Brain microvascular endothelial cell (primary cell): Measurements from ENCODE around the gene BPTF.

Experiments used
- DNase-seq: peaks from one replicate; pipeline ENCODE4 v3.0.0-alpha.2; 2020
- H3K27ac ChIP-seq: fragments of 250-450 bp; sonication (Bioruptor Pico); 2 replicates; pipeline ENCODE4 v1.5.1; 2020; ENCODE audit warnings: mild to moderate bottlenecking, moderate library complexity
- H3K27me3 ChIP-seq: fragments of 250-450 bp; sonication (Bioruptor Pico); replicated peaks from 2 replicates; pipeline ENCODE4 v1.5.1; 2020; ENCODE audit warnings: mild to moderate bottlenecking
- H3K36me3 ChIP-seq: fragments of 250-450 bp; sonication (Bioruptor Pico); replicated peaks from 2 replicates; pipeline ENCODE4 v1.5.1; 2020; ENCODE audit warnings: mild to moderate bottlenecking
- H3K4me3 ChIP-seq: 2 replicates; pipeline ENCODE4 v1.5.1; 2011; ENCODE audit warnings: low read depth, mild to moderate bottlenecking, control low read depth, low read length, moderate library complexity
- CTCF ChIP-seq: IDR thresholded peaks from 2 replicates; pipeline ENCODE4 v1.5.1; 2011; ENCODE audit warnings: low read depth, mild to moderate bottlenecking, moderate library complexity, low read length, control low read depth, inconsistent platforms; ENCODE audit errors: missing control alignments
- in situ Hi-C: cut with HindIII; loops from 2 replicates; pipeline ENCODE4 v1.10.0; 2017; ENCODE audit warnings: low sequenced_read_pairs, low pct_ligation_motif_present

Gene BPTF

DNA sequence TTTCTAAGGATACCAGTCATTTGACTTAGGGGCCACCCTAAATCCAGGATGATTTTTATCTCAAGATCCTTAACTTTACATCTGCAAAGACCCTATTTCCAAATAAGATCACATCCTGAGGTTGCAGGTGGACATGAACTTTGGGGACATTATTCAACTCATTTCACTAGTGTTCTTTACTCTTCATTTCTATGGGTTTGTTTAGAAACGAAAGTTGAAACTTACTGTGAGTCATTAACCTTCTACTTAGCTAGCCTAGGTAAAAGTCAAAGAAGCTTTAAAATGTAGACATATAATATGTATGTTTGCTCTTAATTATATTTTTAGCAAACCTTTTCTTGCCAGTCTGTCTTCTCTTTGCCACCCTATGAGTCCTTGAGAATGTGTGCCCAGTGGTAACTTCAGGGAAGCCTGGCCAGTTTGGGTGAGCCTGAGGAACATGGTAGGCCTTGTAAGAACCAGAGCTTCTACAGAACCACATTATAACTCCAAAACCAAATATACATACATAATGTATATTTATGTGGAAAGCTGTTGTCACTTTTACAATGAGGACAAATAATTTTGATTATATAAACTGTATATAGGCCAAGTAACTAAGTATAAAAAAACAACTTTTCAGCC, 38.4 kb downstream of the BPTF start:
- Histone ChIP-seq H3K27ac (no peak overlapping the region), H3K27me3 (no peaks in the 10 kb centered on the region), H3K4me3 (no peak overlapping the region), H3K36me3 (no peaks in the 10 kb centered on the region)
- in situ Hi-C loops: no loop called here
- no peak for TF ChIP-seq CTCF
- no peak for DNase-seq

GRCh38 chr17:67865438-67865837, 40.1 kb downstream of the BPTF start:
- Histone ChIP-seq H3K36me3 (no peaks in the 10 kb centered on the region), H3K4me3 (no peak overlapping the region), H3K27ac (no peak overlapping the region), H3K27me3 (no peaks in the 10 kb centered on the region)
- TF ChIP-seq CTCF: no peak
- DNase-seq: no peak
- in situ Hi-C loops: no loop called here

DNA sequence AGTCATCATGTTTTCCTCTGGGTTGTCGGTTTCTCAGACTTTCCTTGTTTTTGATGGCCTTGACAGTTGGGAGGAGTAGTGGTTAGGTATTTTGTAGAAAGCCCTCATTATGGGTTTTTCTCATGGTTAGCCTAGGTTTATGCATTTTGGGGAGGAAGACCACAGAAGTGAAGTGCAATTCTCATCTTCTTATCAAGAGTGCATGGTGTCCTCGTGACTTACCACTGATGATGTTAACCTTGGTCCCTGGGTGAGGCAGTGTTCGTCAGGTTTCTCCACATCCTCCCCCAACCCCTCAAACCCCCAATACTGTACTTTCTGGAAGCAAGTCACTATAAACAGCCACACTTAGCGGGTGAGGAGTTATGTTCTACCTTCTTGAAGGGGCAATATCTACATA, 42.3 kb downstream of the BPTF start:
- Histone ChIP-seq H3K4me3 (no peak overlapping the region), H3K36me3 (no peaks in the 10 kb centered on the region), H3K27ac (no peak overlapping the region), H3K27me3 (no peaks in the 10 kb centered on the region)
- TF ChIP-seq CTCF: no peak
- in situ Hi-C loops: no loop called here
- no peak for DNase-seq

GRCh38 chr17:67868176-67868575, 42.9 kb downstream of the BPTF start:
- H3K27ac ChIP-seq: no peak overlapping the region
- in situ Hi-C loops: no loop called here

GRCh38 chr17:67879662-67880061, 54.4 kb downstream of the BPTF start:
- no peak overlapping the region for H3K4me3 ChIP-seq
- in situ Hi-C loops: no loop called here
- TF ChIP-seq CTCF: no peak
- no peaks in the 10 kb centered on the region for H3K27me3 ChIP-seq
- no peak for DNase-seq
- no peak overlapping the region for H3K27ac ChIP-seq
- peaks cover 2% of the 10 kb centered on the region for H3K36me3 ChIP-seq

More at GRCh38 chr17:67868176-67868575, 42.9 kb downstream of the BPTF start:
- TF ChIP-seq CTCF: no peak
- no peak overlapping the region for H3K4me3 ChIP-seq
- no peak for DNase-seq
- H3K36me3 ChIP-seq: no peaks in the 10 kb centered on the region
- H3K27me3 ChIP-seq: no peaks in the 10 kb centered on the region

DNA sequence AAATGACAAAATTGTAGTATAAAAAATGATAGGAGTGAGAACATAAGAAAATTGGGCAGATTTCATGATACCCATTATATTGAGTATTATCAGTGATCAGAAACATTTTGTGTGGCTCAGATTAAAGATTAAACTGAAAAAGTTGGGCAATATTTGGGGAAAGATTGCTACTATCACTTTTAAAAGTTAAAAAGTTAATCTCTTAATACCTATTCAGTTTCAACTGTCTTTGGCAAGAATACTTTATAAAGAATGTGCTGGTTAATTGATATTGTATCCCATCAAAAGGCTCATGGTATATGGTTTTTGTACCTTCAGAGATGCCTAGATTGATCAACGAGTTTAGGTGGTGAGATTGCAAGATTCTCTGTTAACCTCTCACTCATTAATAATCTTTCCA, 55.8 kb downstream of the BPTF start:
- DNase-seq: no peak
- no peaks in the 10 kb centered on the region for H3K27me3 ChIP-seq
- H3K4me3 ChIP-seq: no peak overlapping the region
- H3K36me3 ChIP-seq: peaks cover 2% of the 10 kb centered on the region
- in situ Hi-C loops: no loop called here
- H3K27ac ChIP-seq: no peak overlapping the region
- no peak for TF ChIP-seq CTCF
